ENCODE results near the gene OGT.

The OGT gene

DNA sequence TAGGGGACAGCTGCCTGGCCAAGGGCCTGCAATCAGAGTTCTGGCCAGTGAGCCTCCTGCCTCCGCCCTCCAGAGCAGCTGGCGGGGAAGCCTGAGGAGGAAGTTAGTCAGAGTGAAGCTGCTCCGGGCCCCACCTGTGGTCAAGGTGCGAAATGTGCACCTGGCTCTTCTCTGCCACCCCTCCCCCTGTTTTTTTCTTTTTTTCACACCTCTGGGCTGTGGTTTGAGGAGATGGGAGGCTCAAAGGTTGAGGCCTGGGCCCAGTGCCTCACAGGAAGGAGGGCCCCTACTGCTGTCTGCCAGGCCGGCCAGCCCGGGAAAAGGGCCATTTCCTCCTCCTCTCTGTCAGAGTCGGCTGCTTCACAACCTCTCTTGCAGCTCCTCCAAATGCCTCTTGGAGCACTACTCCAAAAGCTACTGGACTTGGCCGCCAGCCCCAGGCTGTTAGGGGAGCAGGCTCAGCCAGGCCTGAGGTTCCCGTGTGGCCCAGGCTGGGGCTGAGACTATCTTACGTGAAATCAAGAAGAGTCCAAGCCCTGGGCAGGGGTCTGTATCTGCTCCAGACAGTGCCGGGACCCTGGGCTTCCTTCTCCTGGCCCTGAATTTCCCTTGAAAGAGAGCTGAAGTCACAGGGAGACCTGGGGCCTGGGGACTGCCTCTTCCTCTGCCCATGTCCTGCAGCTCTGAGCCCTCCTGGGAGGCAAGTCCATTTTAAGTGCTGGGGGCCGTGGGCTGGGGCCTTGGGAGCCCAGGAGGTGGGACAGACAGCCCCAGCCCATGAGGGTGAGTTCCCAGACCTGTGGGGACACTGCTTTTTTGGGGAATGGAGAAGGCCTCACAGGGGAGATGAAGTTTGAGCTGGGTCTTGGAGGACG is 89.9 kb downstream of the OGT start:
- DNase-seq (ENCODE audit: low spot score), result peak; percentile 31

DNA sequence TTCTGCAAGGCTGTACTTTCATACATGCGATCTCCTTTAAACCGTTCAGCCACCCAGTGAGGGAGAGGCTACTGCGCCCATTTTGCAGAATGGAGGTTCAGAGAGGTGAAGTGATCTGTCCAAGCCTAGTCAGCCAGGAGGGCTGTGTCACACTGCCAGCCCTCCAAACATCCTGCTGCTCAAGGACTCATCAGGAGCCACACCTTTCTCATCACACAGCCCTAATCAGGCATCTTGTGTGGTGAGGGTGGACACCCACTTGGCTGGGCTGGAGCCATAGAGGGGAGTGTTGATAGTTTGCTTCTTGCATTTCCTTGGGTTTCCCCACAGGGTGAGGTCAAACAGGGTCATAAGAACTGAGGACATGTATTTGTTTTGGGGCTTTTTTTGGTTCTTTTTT is 90.8 kb downstream of the OGT start:
- no peak for DNase-seq (ENCODE audit: low spot score)

DNA sequence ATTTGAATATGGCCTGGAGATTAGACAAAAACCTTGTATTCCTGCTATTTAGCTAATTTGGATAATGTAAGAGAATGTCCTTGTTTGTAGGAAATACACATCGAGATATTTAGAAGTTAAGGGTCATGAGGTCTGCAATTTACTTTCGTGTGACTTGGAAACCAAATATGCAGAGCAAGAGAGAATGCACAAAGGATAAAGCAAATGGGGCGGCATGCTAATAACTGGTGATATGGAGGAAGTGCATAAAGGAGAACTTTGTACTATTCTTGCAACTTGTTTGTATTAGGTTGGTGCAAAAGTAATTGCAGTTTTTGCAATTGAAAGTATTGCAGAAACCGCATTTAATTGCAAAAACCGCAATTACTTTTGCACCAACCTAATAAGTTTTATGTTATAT is 92.6 kb downstream of the OGT start:
- DNase-seq (ENCODE audit: low spot score), result no peak

All from NAMALWA (cell line).